ENCODE measurements around the gene FOCAD. TPM values are rescaled to one million over a fixed set of nuclear protein-coding genes. Genes with fewer than 3 reads are reported as not detected.

The FOCAD gene
- total RNA-seq, 1 experiment from 2014 or later: 43.3 TPM

DNA sequence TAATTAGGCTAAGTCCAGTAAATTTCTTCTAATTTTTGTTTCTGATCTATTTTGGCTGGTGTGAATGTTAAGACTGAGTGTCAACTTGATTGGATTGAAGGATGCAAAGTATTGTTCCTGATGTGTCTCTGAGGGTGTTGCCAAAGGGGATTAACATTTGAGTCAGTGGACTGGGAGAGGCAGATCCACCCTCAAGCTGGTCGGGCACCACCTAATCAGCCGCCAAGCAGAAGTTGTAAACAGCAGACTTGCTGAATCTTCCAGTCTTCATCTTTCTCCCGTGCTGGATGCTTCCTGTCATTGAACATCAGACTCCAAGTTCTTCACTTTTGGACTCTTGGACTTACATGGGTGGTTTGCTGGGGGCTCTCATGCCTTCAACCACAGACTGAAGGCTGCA lies 40.4 kb upstream of the FOCAD start:
- Histone ChIP-seq H4K91ac (ENCODE audit: insufficient read length, low read depth, low read length) (no peak overlapping the region), H3K9me3 (ENCODE audit: control insufficient read depth, low read depth, low read length) (no peaks in the 10 kb centered on the region), H3K27me3 (ENCODE audit: insufficient read depth, low read length) (no peaks in the 10 kb centered on the region), H3K23me2 (ENCODE audit: insufficient read length, low read depth, low read length, poor library complexity, severe bottlenecking) (no peaks in the 10 kb centered on the region), H3K23ac (ENCODE audit: insufficient read length, low read depth, low read length) (no peak overlapping the region), H2AK5ac (ENCODE audit: insufficient read length, low read length) (no peak overlapping the region), H3K18ac (ENCODE audit: insufficient read length, low read depth, low read length) (no peak overlapping the region), H2BK15ac (ENCODE audit: low read depth, low read length) (no peak overlapping the region), H3K4me2 (ENCODE audit: insufficient read depth, insufficient read length, low read length) (no peak overlapping the region), H3T11ph (ENCODE audit: low read length) (no peak overlapping the region), H2BK120ac (ENCODE audit: low read depth, low read length, poor library complexity, severe bottlenecking) (no peak overlapping the region), H3K9ac (ENCODE audit: extremely low read depth, insufficient read length, low read length) (no peak overlapping the region), H4K8ac (replicated peaks; ENCODE audit: insufficient read length, low read depth, low read length) (no peak overlapping the region), H3K14ac (ENCODE audit: insufficient read depth, low read length) (no peak overlapping the region), H4K5ac (ENCODE audit: insufficient read length, low read depth, low read length) (no peak overlapping the region), H2BK12ac (ENCODE audit: insufficient read length, low read depth, low read length) (no peak overlapping the region), H3K27ac (ENCODE audit: insufficient read length, low read depth, low read length) (no peak overlapping the region), H2BK20ac (ENCODE audit: low read depth, low read length, poor library complexity, severe bottlenecking) (no peak overlapping the region), H4K20me1 (ENCODE audit: control insufficient read depth, insufficient read depth, insufficient read length) (no peaks in the 10 kb centered on the region), H3K4me1 (ENCODE audit: insufficient read depth, low read length) (peaks cover 2% of the 10 kb centered on the region; the same call in 1 of the 2 replicates), H3K79me1 (ENCODE audit: insufficient read depth, low read depth, low read length, poor library complexity, severe bottlenecking) (no peaks in the 10 kb centered on the region), H3K56ac (ENCODE audit: insufficient read length, low read depth, low read length) (no peak overlapping the region), H3K4ac (ENCODE audit: low read depth, low read length) (no peak overlapping the region), H2AFZ (ENCODE audit: low read length) (no peak overlapping the region), H2BK5ac (ENCODE audit: insufficient read length, low read length) (no peak overlapping the region), H3K79me2 (ENCODE audit: insufficient read depth, low read length) (no peaks in the 10 kb centered on the region)
- no CpG with 5 or more reads among the region's 3 CpGs for WGBS (ENCODE audit: extremely low coverage, insufficient read length, low lambda C conversion rate)
- Mint-ChIP-seq H3K9me3 (no peaks in the 10 kb centered on the region), H3K27me3 (ENCODE audit: low read depth) (no peaks in the 10 kb centered on the region), H3K36me3 (ENCODE audit: insufficient read depth in 1 of 3, low read depth in 3 of 3) (no peaks in the 10 kb centered on the region), H3K4me1 (peaks cover 6 to 9% of the 10 kb centered on the region in 2 experiments), H3K4me3 (no peak overlapping the region), H3K27ac (no peak overlapping the region; a peak in 1 of 7 replicates)
- no peak for DNase-seq
- TF ChIP-seq, protein P1, sequence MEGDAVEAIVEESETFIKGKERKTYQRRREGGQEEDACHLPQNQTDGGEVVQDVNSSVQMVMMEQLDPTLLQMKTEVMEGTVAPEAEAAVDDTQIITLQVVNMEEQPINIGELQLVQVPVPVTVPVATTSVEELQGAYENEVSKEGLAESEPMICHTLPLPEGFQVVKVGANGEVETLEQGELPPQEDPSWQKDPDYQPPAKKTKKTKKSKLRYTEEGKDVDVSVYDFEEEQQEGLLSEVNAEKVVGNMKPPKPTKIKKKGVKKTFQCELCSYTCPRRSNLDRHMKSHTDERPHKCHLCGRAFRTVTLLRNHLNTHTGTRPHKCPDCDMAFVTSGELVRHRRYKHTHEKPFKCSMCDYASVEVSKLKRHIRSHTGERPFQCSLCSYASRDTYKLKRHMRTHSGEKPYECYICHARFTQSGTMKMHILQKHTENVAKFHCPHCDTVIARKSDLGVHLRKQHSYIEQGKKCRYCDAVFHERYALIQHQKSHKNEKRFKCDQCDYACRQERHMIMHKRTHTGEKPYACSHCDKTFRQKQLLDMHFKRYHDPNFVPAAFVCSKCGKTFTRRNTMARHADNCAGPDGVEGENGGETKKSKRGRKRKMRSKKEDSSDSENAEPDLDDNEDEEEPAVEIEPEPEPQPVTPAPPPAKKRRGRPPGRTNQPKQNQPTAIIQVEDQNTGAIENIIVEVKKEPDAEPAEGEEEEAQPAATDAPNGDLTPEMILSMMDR (conservative IDR thresholded peaks at IDR 0.05): no peak
